Naive thymus-derived CD4-positive, alpha-beta T cell (primary cell): ENCODE data around the gene CDC25C. TPM values are rescaled to one million over a fixed set of nuclear protein-coding genes. Genes with fewer than 3 reads are reported as not detected.
A peak's percentile ranks its signal among the peaks of the same experiment; 100 is the strongest.

Experiments used
- ATAC-seq: fragments of 150-1000 bp; cut with Tn5 transposase; 2 replicates; pipeline ENCODE4 v1.10.0; 2021; ENCODE audit warnings: mild to moderate bottlenecking, moderate library complexity
- CTCF ChIA-PET: fragments of 350-600 bp; sonication (Branson Sonifier 250); formaldehyde crosslinking; loops from one replicate; lab custom pipeline; 2021; ENCODE audit warnings: antibody characterized with exemption; lab: Charles Lee
- POLR2A ChIA-PET: fragments of 350-600 bp; sonication (Branson Sonifier 250); formaldehyde crosslinking; loops from one replicate; lab custom pipeline; 2021; ENCODE audit warnings: antibody characterized with exemption, inconsistent platforms; lab: Charles Lee
- DNase-seq, 9 donors: peaks; one replicate each; pipeline versions ENCODE4 v3.0.0 to v3.0.0-alpha.2; 2020 to 2022; ENCODE audit warnings: mixed read lengths in 1 of 9
- H3K27ac ChIP-seq: one replicate; pipeline ENCODE4 v1.7.0; 2013; ENCODE audit warnings: mild to moderate bottlenecking, low read depth, low read length, moderate library complexity
- H3K27me3 ChIP-seq, 2 donors: one replicate each; pipeline ENCODE4 v1.7.0; 2013; ENCODE audit warnings: low read length in 2 of 2, mild to moderate bottlenecking in 2 of 2, moderate library complexity in 2 of 2; ENCODE audit not compliant: control insufficient read depth in 2 of 2, insufficient read depth in 2 of 2
- H3K36me3 ChIP-seq, 3 experiments: 1 replicate in 2 of 3; 2 replicates in 1 of 3; pipeline ENCODE4 v1.7.0; 2013; ENCODE audit warnings: low read length in 3 of 3, mild to moderate bottlenecking in 3 of 3, moderate library complexity in 1 of 3; ENCODE audit not compliant: insufficient read depth in 3 of 3, control insufficient read depth in 2 of 3
- H3K4me1 ChIP-seq, 2 donors: one replicate each; pipeline ENCODE4 v1.7.0; 2013; ENCODE audit warnings: low read length in 2 of 2, mild to moderate bottlenecking in 2 of 2, moderate library complexity in 1 of 2; ENCODE audit not compliant: control insufficient read depth in 2 of 2, insufficient read depth in 2 of 2
- H3K4me3 ChIP-seq: 2 replicates; pipeline ENCODE4 v1.7.0; 2013; ENCODE audit warnings: mild to moderate bottlenecking, low read length
- H3K9me3 ChIP-seq, 3 experiments: 1 replicate in 2 of 3; 2 replicates in 1 of 3; pipeline ENCODE4 v1.7.0; 2013; ENCODE audit warnings: low read length in 3 of 3; ENCODE audit not compliant: control insufficient read depth in 2 of 3
- H3K27ac Mint-ChIP-seq, 9 donors: one replicate each; pipeline ENCODE4 v1.8.0; 2020 to 2022; ENCODE audit warnings: mixed read lengths in 9 of 9, mild to moderate bottlenecking in 8 of 9, moderate library complexity in 5 of 9, inconsistent platforms in 2 of 9
- H3K27me3 Mint-ChIP-seq, 5 donors: one replicate each; pipeline ENCODE4 v1.8.0; 2021 to 2022; ENCODE audit warnings: mixed read lengths in 5 of 5, mild to moderate bottlenecking in 1 of 5
- H3K36me3 Mint-ChIP-seq, 5 donors: one replicate each; pipeline ENCODE4 v1.8.0; 2020 to 2022; ENCODE audit warnings: mixed read lengths in 5 of 5, mild to moderate bottlenecking in 3 of 5, inconsistent platforms in 1 of 5
- H3K4me1 Mint-ChIP-seq, 7 donors: one replicate each; pipeline ENCODE4 v1.8.0; 2020 to 2022; ENCODE audit warnings: mixed read lengths in 7 of 7, mild to moderate bottlenecking in 3 of 7, inconsistent platforms in 1 of 7
- H3K4me3 Mint-ChIP-seq, 10 donors: one replicate each; pipeline ENCODE4 v1.8.0; 2020 to 2022; ENCODE audit warnings: mild to moderate bottlenecking in 10 of 10, mixed read lengths in 10 of 10, moderate library complexity in 6 of 10, inconsistent platforms in 2 of 10
- H3K9me3 Mint-ChIP-seq, 11 donors: one replicate each; pipeline ENCODE4 v1.8.0; 2020 to 2022; ENCODE audit warnings: mixed read lengths in 11 of 11, mild to moderate bottlenecking in 4 of 11, inconsistent platforms in 1 of 11, moderate library complexity in 1 of 11
- intact Hi-C, 2 donors: fragments of 100-400 bp; cut with micrococcal nuclease; formaldehyde crosslinking; loops; one replicate each; pipeline ENCODE4 v1.15.1; 2023
- polyA plus RNA-seq, 2 donors: library from polyadenylated mRNA; unstranded; fragments of 300-500 nt; fragmentation: Illumina TruSeq; gene quantifications; one replicate each; pipeline ENCODE4 v1.2.3, GENCODE V29; 2021
- total RNA-seq, 6 experiments: library from RNA in 5 of 6; stranded (reverse) in 5 of 6; gene quantifications; 1 replicate in 5 of 6; 2 replicates in 1 of 6; pipeline ENCODE4 v1.2.3 and lab custom pipeline; 2021 to 2026

Gene CDC25C
- total and polyA plus RNA-seq, 7 experiments from 2014 or later: 9.8 TPM; not detected in 6

GRCh38 chr5:138369261-138369660, 37.7 kb upstream of the CDC25C start:
- Histone ChIP-seq H3K36me3 (peaks cover 0 to 14% (median 0%) of the 10 kb centered on the region in 3 experiments), H3K27ac (no peak overlapping the region), H3K4me3 (no peak overlapping the region), H3K27me3 (no peaks in the 10 kb centered on the region), H3K9me3 (no peaks in the 10 kb centered on the region), H3K4me1 (peaks cover 0 to 19% of the 10 kb centered on the region in 2 donors)
- intact Hi-C loops: loop anchor here in 1 of 2 donors (2.0 kb wide), 1 partner anchor 16 kb away; the partner anchor contains the start of gene KDM3B
- no peaks in the 10 kb centered on the region for H3K9me3 Mint-ChIP-seq
- DNase-seq (no peak), ATAC-seq (peak; percentile 83)
- peak overlapping the region in 8 of 10 donors; percentile 14 to 55 (median 42) for H3K4me3 Mint-ChIP-seq
- H3K36me3 Mint-ChIP-seq: peaks cover 0 to 15% (median 2%) of the 10 kb centered on the region in 5 donors
- ChIA-PET CTCF (interaction anchor here (0.8 to 1.4 kb wide), 2 partner anchors 17 to 18 kb away, joined by 4 to 5 read pairs; partner anchors contain the start of gene KDM3B), POLR2A (interaction anchor here (0.7 to 2.8 kb wide), 2 partner anchors 11 to 16 kb away, joined by 3 to 12 read pairs; no protein-coding TSS in a partner anchor)
- H3K27ac Mint-ChIP-seq: peak overlapping the region in 6 of 9 donors; percentile 6 to 81 (median 38)
- H3K4me1 Mint-ChIP-seq: peaks cover 20 to 55% (median 48%) of the 10 kb centered on the region in 7 donors
- H3K27me3 Mint-ChIP-seq: no peaks in the 10 kb centered on the region

- Mint-ChIP-seq H3K36me3 (peaks cover 0 to 16% (median 8%) of the 10 kb centered on the region in 5 donors), H3K27me3 (no peaks in the 10 kb centered on the region), H3K4me3 (peak overlapping the region in 5 of 10 donors; percentile 25 to 62 (median 34)), H3K27ac (peak overlapping the region in 4 of 9 donors; percentile 9 to 87 (median 45)), H3K4me1 (peaks cover 18 to 72% (median 60%) of the 10 kb centered on the region in 7 donors), H3K9me3 (no peaks in the 10 kb centered on the region)
- no peaks in the 10 kb centered on the region for H3K27me3 ChIP-seq
- intact Hi-C loops: no loop called here
- H3K36me3 ChIP-seq: no peaks in the 10 kb centered on the region
- ChIA-PET POLR2A (interaction anchor here (0.8 to 1.1 kb wide), 2 partner anchors 13 to 18 kb away, joined by 3 to 6 read pairs; no protein-coding TSS in a partner anchor), CTCF (interaction anchor here (1.0 kb wide), 1 partner anchor 14 kb away, joined by 4 read pairs; the partner anchor contains the start of gene KDM3B)
- no peak overlapping the region for H3K27ac ChIP-seq
- no peak overlapping the region for H3K4me3 ChIP-seq
- H3K4me1 ChIP-seq: peaks cover 0 to 19% of the 10 kb centered on the region in 2 donors
- no peaks in the 10 kb centered on the region for H3K9me3 ChIP-seq
- ATAC-seq: no peak
- no peak for DNase-seq
These were observed 35.2 kb upstream of the CDC25C start for GRCh38 chr5:138366632-138367382.

- ATAC-seq (no peak), DNase-seq (no peak)
- Histone ChIP-seq H3K9me3 (no peaks in the 10 kb centered on the region), H3K4me1 (peaks cover 4 to 16% of the 10 kb centered on the region in 2 donors), H3K4me3 (no peak overlapping the region), H3K36me3 (no peaks in the 10 kb centered on the region), H3K27me3 (no peaks in the 10 kb centered on the region), H3K27ac (no peak overlapping the region)
- intact Hi-C loops: no loop called here
- ChIA-PET CTCF (interaction anchor here (1.5 kb wide), 1 partner anchor 11 kb away, joined by 3 read pairs; no protein-coding TSS in a partner anchor), POLR2A (no interaction called here)
- Mint-ChIP-seq H3K27me3 (no peaks in the 10 kb centered on the region), H3K4me1 (peaks cover 18 to 86% (median 75%) of the 10 kb centered on the region in 7 donors), H3K36me3 (peaks cover 3 to 16% (median 10%) of the 10 kb centered on the region in 5 donors), H3K9me3 (peaks cover 0 to 2% (median 0%) of the 10 kb centered on the region in 11 donors), H3K4me3 (peak overlapping the region in 2 of 10 donors; percentile 31 to 47), H3K27ac (no peak overlapping the region)
These were observed 33.0 kb upstream of the CDC25C start for GRCh38 chr5:138364576-138364975.

GRCh38 chr5:138360941-138361452, 29.4 kb upstream of the CDC25C start:
- Histone ChIP-seq H3K27ac (peak overlapping the region; percentile 7), H3K27me3 (no peaks in the 10 kb centered on the region), H3K9me3 (no peaks in the 10 kb centered on the region), H3K4me1 (peaks cover 3 to 8% of the 10 kb centered on the region in 2 donors), H3K4me3 (no peak overlapping the region), H3K36me3 (no peaks in the 10 kb centered on the region)
- intact Hi-C loops: no loop called here
- Mint-ChIP-seq H3K36me3 (peaks cover 3 to 11% (median 5%) of the 10 kb centered on the region in 5 donors), H3K4me1 (peaks cover 6 to 68% (median 53%) of the 10 kb centered on the region in 7 donors), H3K27me3 (no peaks in the 10 kb centered on the region), H3K9me3 (peaks cover 0 to 3% (median 0%) of the 10 kb centered on the region in 11 donors), H3K27ac (peak overlapping the region in 7 of 9 donors; percentile 1 to 63 (median 28)), H3K4me3 (peak overlapping the region in 8 of 10 donors; percentile 2 to 65 (median 30))
- ChIA-PET CTCF (no interaction called here), POLR2A (interaction anchor here (1.0 kb wide), 1 partner anchor 8 kb away, joined by 5 read pairs; no protein-coding TSS in a partner anchor)
- ATAC-seq (no peak), DNase-seq (no peak)

GRCh38 chr5:138359621-138360020, 28.0 kb upstream of the CDC25C start:
- CTCF ChIA-PET: no interaction called here
- intact Hi-C loops: loop anchor here in 1 of 2 donors (10.0 kb wide), 1 partner anchor 1755 kb away; the partner anchor contains the start of gene PURA

GRCh38 chr5:138354926-138355378, 23.3 kb upstream of the CDC25C start:
- Histone ChIP-seq H3K4me3 (peak overlapping the region; percentile 93), H3K27me3 (no peaks in the 10 kb centered on the region), H3K4me1 (peaks cover 18 to 32% of the 10 kb centered on the region in 2 donors), H3K36me3 (peaks cover 0 to 4% (median 0%) of the 10 kb centered on the region in 3 experiments), H3K9me3 (peaks cover 0 to 6% (median 0%) of the 10 kb centered on the region in 3 experiments), H3K27ac (peak overlapping the region; percentile 91)
- ChIA-PET CTCF (interaction anchor here (0.6 to 4.0 kb wide), 3 partner anchors 14 to 1047 kb away, joined by 3 to 117 read pairs (median 3); partner anchors contain the start of gene FAM53C), POLR2A (interaction anchor here (0.8 to 9.7 kb wide), 5 partner anchors 9 to 221 kb away, joined by 3 to 343 read pairs (median 8); partner anchors contain the start of genes CDC25C, EGR1, ETF1 and FAM53C)
- peaks cover 0 to 9% (median 0%) of the 10 kb centered on the region in 11 donors for H3K9me3 Mint-ChIP-seq
- intact Hi-C loops: loop anchor here (5.0 to 10.0 kb wide), 6 partner anchors 52 to 1822 kb away; partner anchors contain the start of genes CYSTM1 (in 1 of the 2), FAM13B (in 1 of the 2), HNRNPA0 (in 1 of the 2) and MATR3 (in 1 of the 2)
- peaks cover 0 to 17% (median 8%) of the 10 kb centered on the region in 5 donors for H3K36me3 Mint-ChIP-seq
- peak overlapping the region; percentile 76 to 98 (median 95) for H3K27ac Mint-ChIP-seq
- peak; percentile 46 for ATAC-seq
- peak overlapping the region; percentile 88 to 98 (median 96) for H3K4me3 Mint-ChIP-seq
- peak in 7 of 9 donors; percentile 35 to 69 (median 62) for DNase-seq
- H3K4me1 Mint-ChIP-seq: peaks cover 37 to 61% (median 51%) of the 10 kb centered on the region in 7 donors
- no peaks in the 10 kb centered on the region for H3K27me3 Mint-ChIP-seq

More at GRCh38 chr5:138359621-138360020, 28.0 kb upstream of the CDC25C start:
- H3K36me3 Mint-ChIP-seq: peaks cover 3 to 11% (median 6%) of the 10 kb centered on the region in 5 donors
- Histone ChIP-seq H3K4me3 (no peak overlapping the region), H3K27me3 (no peaks in the 10 kb centered on the region), H3K9me3 (no peaks in the 10 kb centered on the region), H3K27ac (no peak overlapping the region), H3K4me1 (peaks cover 11 to 19% of the 10 kb centered on the region in 2 donors), H3K36me3 (no peaks in the 10 kb centered on the region)
- POLR2A ChIA-PET: no interaction called here
- DNase-seq (no peak), ATAC-seq (no peak)
- H3K9me3 Mint-ChIP-seq: peaks cover 0 to 3% (median 0%) of the 10 kb centered on the region in 11 donors
- peak overlapping the region in 2 of 10 donors; percentile 20 to 46 for H3K4me3 Mint-ChIP-seq
- H3K27ac Mint-ChIP-seq: peak overlapping the region in 3 of 9 donors; percentile 34 to 72 (median 53)
- peaks cover 19 to 68% (median 56%) of the 10 kb centered on the region in 7 donors for H3K4me1 Mint-ChIP-seq
- H3K27me3 Mint-ChIP-seq: no peaks in the 10 kb centered on the region
